Measurements from ENCODE around the gene WWOX. TPM values are rescaled to one million over a fixed set of nuclear protein-coding genes. Genes with fewer than 3 reads are reported as not detected.

The WWOX gene
- total RNA-seq, 6 experiments from 2014 or later: 0.46 to 3.4 (median 1.3) TPM

GRCh38 chr16:78127130-78127529, 27.7 kb downstream of the WWOX start:
- no peak for TF ChIP-seq CTCF (IDR thresholded peaks at IDR 0.05)
- no peaks in the 10 kb centered on the region for H3K36me3 Mint-ChIP-seq (ENCODE audit: low read depth)
- H3K27ac Mint-ChIP-seq: no peak overlapping the region
- peaks cover 5% of the 10 kb centered on the region for H3K4me1 Mint-ChIP-seq (ENCODE audit: low read depth)
- no peaks in the 10 kb centered on the region; the same call in 1 of the 2 replicates for H3K27me3 Mint-ChIP-seq (ENCODE audit: insufficient read depth)
- H3K9me3 Mint-ChIP-seq: no peaks in the 10 kb centered on the region
- H3K4me3 Mint-ChIP-seq: no peak overlapping the region
- DNase-seq: no peak

- Mint-ChIP-seq H3K4me1 (ENCODE audit: low read depth) (no peaks in the 10 kb centered on the region), H3K27me3 (ENCODE audit: insufficient read depth) (no peaks in the 10 kb centered on the region; the same call in 1 of the 2 replicates), H3K4me3 (no peak overlapping the region), H3K27ac (no peak overlapping the region), H3K36me3 (ENCODE audit: low read depth) (no peaks in the 10 kb centered on the region), H3K9me3 (no peaks in the 10 kb centered on the region)
- DNase-seq: no peak
- no peak for TF ChIP-seq CTCF (IDR thresholded peaks at IDR 0.05)
Observed at GRCh38 chr16:78128913-78129312, 29.5 kb downstream of the WWOX start.

GRCh38 chr16:78129349-78129748, 29.9 kb downstream of the WWOX start:
- DNase-seq: no peak
- H3K36me3 Mint-ChIP-seq (ENCODE audit: low read depth): no peaks in the 10 kb centered on the region
- no peak for TF ChIP-seq CTCF (IDR thresholded peaks at IDR 0.05)
- no peak overlapping the region for H3K4me3 Mint-ChIP-seq
- no peaks in the 10 kb centered on the region for H3K9me3 Mint-ChIP-seq
- no peaks in the 10 kb centered on the region for H3K4me1 Mint-ChIP-seq (ENCODE audit: low read depth)
- H3K27ac Mint-ChIP-seq: no peak overlapping the region
- no peaks in the 10 kb centered on the region; the same call in 1 of the 2 replicates for H3K27me3 Mint-ChIP-seq (ENCODE audit: insufficient read depth)

GRCh38 chr16:78130083-78130608, 30.7 kb downstream of the WWOX start:
- H3K4me3 Mint-ChIP-seq: no peak overlapping the region
- DNase-seq: no peak
- TF ChIP-seq CTCF (IDR thresholded peaks at IDR 0.05): no peak
- no peaks in the 10 kb centered on the region for H3K9me3 Mint-ChIP-seq
- no peaks in the 10 kb centered on the region for H3K36me3 Mint-ChIP-seq (ENCODE audit: low read depth)
- no peak overlapping the region for H3K27ac Mint-ChIP-seq
- no peaks in the 10 kb centered on the region for H3K4me1 Mint-ChIP-seq (ENCODE audit: low read depth)
- H3K27me3 Mint-ChIP-seq (ENCODE audit: insufficient read depth): no peaks in the 10 kb centered on the region; the same call in 1 of the 2 replicates

- Mint-ChIP-seq H3K27ac (no peak overlapping the region), H3K9me3 (no peaks in the 10 kb centered on the region; the same call in 1 of the 2 replicates), H3K4me3 (no peak overlapping the region)
Observed at GRCh38 chr16:78130950-78131349, 31.5 kb downstream of the WWOX start.

More at GRCh38 chr16:78130950-78131349, 31.5 kb downstream of the WWOX start:
- H3K27me3 Mint-ChIP-seq (ENCODE audit: insufficient read depth): no peaks in the 10 kb centered on the region; the same call in 1 of the 2 replicates
- DNase-seq: no peak
- H3K4me1 Mint-ChIP-seq (ENCODE audit: low read depth): no peaks in the 10 kb centered on the region
- no peak for TF ChIP-seq CTCF (IDR thresholded peaks at IDR 0.05)
- H3K36me3 Mint-ChIP-seq (ENCODE audit: low read depth): no peaks in the 10 kb centered on the region
